HG02885 (cell line): ENCODE data around the gene INO80.
"Not testable (repeated sequence)": the region's sequence is repeated elsewhere in the genome, so short reads cannot be mapped to it uniquely, and the experiment has no call there.

ENCODE experiments used
- ATAC-seq: cut with Tn5 transposase; IDR thresholded peaks from one replicate; pipeline ENCODE4 v1.9.1; 2021; ENCODE audit warnings: mild to moderate bottlenecking; ENCODE audit not compliant: unreplicated experiment, poor library complexity

The INO80 gene

DNA sequence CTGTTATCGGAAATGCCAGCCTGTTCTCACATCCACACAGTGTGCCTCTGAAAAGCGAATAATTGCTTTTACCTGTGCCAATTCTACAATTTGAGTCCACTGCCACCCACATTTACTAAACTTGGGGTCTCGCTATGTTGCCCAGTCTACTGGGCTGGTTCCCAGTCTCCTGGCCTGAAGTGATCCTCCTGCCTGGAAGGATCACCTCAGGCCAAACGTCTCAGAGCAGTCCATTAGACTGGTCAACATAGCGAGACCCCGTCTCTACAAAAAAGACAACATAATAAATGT lies 827 bp upstream of the INO80 start:
- ATAC-seq, result no peak

DNA sequence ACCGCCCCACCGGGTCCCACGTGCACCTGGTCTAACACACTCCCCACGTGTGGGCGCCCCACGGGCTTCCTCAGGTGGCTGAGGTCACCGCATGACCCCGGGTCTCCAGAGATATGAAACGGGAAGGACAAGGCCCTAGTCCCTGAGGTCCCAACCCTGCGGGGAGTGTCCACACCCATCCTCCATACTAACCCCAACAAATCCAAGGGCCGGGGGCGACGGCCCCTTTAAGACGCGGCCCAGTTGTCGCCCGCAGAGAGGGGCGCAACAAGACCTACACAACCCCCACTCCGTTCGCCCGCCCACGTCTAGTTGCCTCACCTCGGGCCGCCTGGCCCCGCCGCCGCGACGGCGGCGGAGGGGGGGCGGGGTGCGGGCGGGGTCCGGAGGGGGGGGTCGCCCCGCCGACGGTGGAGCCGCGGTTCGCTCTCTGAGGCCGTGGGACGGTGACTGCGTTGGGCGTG lies 396 bp downstream of the INO80 start:
- ATAC-seq, result peak; percentile 51

GRCh38 chr15:41115161-41115651 lies 874 bp downstream of the INO80 start:
- no peak for ATAC-seq

- no peak for ATAC-seq
Observed at GRCh38 chr15:41106947-41107346, 9.1 kb downstream of the INO80 start.

DNA sequence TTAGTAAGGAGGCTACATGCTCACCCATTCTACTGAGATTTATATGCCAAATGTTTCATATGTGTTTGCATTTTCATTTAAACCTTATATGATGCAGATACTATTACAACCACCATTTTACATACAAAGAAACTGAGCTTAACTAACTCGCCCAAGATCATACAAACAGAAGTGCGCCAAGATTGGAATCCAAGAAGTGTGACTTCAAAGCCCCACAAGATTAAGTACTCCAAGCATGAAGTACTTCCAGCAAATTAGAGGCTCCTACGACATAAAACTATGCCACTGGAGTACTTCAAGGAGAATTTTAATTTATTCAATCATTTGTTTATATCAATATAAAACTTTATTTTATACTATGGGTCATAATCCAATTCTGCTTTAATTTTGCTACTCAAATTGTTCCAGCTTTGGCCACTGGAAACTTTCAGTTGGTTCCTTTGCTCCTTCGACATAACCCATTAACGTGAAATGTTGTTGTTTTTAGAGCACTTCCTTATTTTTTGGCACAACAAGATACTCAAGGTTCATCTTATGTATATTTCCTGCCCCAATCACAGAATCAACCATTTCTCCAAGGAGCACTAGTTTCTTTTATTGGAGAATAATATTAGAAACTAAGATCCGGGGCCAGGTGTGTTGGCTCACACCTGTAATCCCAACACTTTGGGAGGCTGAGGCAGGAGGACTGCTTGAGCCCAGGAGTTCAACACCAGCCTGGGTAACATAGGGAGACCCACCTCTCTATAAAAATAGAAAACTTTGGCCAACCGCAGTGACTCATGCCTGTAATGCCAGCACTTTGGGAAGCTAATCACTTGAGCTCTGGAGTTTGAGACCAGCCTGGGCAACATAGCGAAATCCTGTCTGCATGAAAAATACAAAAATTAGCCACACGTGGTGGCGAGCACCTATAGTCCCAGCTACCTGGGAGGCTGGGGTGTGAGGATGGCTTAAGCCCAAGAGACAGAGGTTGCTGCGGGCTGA lies 10.4 kb downstream of the INO80 start:
- no peak for ATAC-seq

DNA sequence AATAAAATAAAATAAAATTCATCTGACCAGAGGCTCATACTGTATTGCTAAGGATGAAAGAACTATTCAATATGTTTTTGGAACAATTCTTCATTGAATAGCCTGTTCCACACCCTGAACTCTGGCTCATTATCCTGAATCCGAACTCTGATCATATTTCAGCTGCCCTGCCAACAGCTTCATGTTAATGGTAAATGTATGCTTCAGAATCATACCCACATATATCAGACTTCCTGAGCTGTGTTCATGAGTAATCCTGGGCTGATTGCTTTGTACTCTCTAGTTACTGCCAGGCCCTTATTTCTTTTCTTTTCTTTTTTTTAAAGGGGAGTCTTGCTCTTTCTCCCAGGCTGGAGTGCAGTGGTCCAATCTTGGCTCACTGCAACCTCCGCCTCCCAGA lies 11.8 kb downstream of the INO80 start:
- no peak for ATAC-seq

- no peak for ATAC-seq
Observed at GRCh38 chr15:41102854-41103253, 13.2 kb downstream of the INO80 start.

GRCh38 chr15:41096178-41096577 lies 19.9 kb downstream of the INO80 start:
- no peak for ATAC-seq

GRCh38 chr15:41085029-41085428 lies 31.1 kb downstream of the INO80 start:
- ATAC-seq, result no peak

DNA sequence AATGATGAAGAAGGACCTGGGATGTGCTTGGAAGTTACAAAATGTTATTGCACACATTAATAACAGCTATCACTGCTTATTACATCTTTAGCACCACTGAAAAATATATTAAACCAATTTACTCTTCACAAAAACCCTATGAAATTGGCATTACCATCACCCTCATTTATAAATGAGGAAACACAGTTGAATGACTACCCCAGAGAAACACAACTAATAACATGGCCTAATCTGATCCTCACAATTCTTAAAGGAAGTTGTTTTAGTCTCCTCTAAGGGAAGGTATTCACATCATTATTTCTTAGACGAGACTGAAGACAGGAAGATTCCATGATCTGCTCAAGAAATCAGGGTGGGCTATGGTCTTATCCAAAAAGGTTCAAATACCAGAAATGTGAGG lies 35.9 kb downstream of the INO80 start:
- ATAC-seq, result no peak

DNA sequence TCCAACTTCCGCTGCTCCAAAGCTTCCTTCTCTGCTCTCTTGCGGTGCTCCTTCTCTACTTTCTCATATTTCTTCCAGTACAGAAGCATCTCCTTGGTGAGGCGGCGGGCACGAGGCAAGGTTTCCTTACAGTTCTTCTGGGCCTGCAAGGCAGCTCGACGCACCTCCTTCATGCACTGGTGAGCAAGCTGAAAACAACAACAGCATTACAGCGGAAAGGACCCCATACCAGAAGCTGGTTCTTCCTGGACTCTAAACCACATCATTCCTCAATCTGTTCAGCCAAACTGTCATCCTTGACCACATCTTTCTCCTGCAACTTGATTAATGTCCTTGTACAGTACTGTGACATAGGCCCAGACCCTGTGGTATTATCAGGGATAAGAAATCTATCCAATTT lies 36.4 kb downstream of the INO80 start:
- no peak for ATAC-seq

- ATAC-seq, result not testable (repeated sequence)
Observed at GRCh38 chr15:41078879-41079278, 37.2 kb downstream of the INO80 start.

DNA sequence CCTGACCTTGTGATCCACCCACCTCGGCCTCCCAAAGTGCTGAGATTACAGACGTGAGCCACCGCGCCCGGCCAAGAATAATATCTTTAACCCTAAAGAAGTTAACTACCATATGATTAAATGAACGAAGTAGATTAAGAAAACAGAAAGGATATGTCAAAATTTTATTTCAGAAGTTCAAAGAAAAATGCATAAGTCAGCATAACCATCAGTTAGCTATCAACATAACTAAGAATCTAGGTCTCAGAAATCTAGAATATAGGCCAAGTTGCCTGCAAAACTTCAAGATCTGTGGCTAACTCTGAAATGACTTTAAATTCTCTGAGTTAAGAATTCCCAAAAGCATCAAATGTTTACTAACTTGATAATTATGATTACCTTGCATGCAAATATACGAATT lies 38.0 kb downstream of the INO80 start:
- ATAC-seq, result no peak

GRCh38 chr15:41073028-41073427 lies 43.1 kb downstream of the INO80 start:
- no peak for ATAC-seq

DNA sequence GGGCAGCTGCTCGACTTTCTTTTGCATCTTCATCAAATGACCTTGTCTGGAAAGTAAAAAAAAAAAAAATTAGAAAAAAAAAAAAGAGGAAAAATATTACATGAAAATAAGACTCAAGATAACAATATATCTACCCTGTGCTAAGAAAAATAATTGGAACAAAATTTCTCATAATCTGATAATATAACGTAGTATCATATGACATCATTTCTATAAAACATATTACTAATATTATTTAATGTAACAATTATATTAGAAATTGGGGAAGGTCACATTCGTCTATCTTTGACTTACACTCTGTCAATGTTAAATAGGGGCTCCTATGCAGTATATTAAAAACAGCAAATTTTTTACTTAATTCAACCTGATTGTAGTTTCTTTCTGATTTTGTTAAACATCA lies 44.1 kb downstream of the INO80 start:
- no peak for ATAC-seq

DNA sequence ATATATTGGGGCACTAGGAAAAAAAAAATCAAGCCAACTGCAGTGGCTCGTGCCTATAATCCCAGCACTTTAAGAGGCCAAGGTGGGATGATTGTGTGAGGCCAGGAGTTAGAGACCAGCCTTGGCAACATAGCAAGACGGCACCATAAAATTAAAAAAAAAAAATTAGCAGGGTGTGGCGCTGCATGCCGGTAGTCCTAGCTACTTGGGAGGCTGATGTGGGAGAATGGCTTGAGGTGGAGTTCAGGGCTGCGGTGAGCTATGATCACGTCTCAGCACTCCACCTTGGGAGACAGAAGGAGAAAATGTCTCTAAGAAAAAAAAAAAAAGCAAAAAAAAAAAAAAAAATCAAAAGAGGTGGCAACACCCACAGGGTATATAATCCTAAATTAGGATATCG lies 49.6 kb downstream of the INO80 start:
- no peak for ATAC-seq

DNA sequence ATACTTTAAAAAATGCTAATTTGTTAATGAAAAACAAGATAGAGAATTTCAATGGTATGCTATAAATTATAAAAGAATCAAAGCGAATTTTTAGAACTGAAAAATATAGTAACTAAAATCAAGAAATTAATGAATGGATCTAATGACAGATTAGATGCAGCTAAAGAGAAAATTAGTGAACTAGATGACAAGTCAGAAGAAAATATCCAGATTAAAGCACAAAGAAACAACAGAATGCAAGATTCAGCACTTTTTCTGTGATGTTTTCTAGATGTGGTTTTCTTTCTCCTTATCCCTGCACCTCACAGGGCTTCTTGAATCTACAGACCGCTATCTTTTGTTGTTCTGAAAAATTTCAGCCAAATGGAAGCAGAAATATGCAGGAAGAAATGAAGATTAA lies 54.4 kb downstream of the INO80 start:
- ATAC-seq, result no peak

DNA sequence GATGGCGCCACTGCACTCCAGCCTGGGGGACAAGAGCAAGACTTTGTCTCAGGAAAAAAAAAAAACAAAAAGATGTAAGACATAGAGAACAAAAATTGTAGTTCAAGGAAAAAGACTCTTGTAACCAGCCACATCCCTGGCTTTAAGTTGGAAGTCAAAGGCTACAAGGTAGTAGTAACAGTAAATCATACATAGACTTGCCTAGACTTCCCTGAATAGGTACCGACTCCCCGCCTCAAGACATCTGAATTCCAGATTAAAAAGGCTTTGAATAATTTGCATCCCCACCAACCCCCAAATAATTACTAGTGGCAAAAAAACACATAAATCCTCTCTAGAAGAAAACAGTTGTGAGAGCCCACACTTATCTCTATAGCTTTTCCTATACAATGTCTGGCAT lies 55.6 kb downstream of the INO80 start:
- ATAC-seq, result no peak

DNA sequence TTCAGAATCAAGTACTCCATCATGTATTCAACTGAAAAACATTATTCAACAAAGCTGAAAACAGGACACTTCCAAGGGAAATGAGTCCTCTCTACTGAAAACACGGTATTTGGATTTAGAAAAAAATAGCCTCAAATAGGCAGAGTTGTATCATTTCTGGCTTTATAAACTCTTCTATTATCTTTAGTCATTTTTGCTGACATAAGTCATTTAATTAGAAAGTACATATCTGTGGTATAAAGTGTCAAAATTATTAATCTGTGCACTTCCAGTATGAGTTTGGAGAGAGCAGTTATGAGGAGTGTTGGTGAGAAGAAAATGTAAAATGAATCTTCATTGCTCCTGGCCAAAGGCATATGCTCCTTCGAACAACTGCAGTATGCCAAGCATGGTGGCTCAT lies 59.3 kb downstream of the INO80 start:
- ATAC-seq, result no peak

DNA sequence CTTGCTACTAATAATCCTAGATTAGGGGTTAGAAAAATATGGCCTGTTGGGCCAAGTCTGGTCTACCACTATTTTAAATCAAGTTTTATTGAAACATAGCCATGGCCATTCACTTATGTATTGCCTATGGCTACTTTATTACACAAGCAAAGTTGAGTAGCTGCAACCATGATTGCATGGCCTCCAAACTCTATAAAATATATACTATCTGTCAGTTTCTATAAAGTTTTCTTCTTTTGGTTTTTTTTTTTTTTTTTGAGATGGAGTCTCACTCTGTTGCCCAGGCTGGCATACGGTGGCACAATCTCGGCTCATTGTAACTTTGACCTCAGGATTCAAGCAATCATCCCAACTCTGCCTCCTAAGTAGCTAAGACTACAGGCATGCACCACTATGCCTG lies 60.4 kb downstream of the INO80 start:
- ATAC-seq, result no peak

DNA sequence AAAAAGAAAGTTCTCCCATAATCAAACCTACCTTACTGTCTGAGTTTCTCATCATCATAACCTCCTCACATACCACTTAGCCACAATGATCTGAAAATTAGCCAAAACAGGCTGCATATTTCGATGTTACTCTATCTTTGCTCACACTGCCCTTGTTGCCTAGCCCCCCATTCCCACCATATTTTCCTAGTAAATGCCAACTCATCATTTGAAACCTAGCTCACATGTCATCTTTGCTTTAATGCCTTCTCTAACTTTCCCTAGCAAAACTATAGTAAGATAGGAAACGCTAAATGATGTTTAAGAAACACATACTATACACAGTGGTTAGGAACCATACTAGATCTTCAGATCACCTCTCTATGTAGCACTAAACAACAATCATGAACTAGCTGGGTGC lies 64.9 kb downstream of the INO80 start:
- ATAC-seq, result no peak

- ATAC-seq, result no peak
Observed at GRCh38 chr15:41048852-41049251, 67.2 kb downstream of the INO80 start.
